ENCODE measurements around the gene BCL3. TPM values are rescaled to one million over a fixed set of nuclear protein-coding genes. Genes with fewer than 3 reads are reported as not detected.
"Not testable (repeated sequence)": the region's sequence is repeated elsewhere in the genome, so short reads cannot be mapped to it uniquely, and the experiment has no call there.

Gene BCL3
- polyA plus RNA-seq, 6 donors from 2014 or later, result 8.2 to 17.4 (median 14.1) TPM

- ATAC-seq (ENCODE audit: low read depth in 2 of 2) (no peak), DNase-seq (no peak)
- peaks cover under 1 to 10% (median 7%) of the 10 kb centered on the region in 3 donors for H3K4me1 Mint-ChIP-seq
- no peak overlapping the region for H3K4me3 Mint-ChIP-seq
- H3K36me3 Mint-ChIP-seq, result no peaks in the 10 kb centered on the region
- H3K9me3 Mint-ChIP-seq, result no peaks in the 10 kb centered on the region
- no peak overlapping the region for H3K27ac Mint-ChIP-seq
- H3K27me3 Mint-ChIP-seq, result peaks cover 1 to 20% (median 5%) of the 10 kb centered on the region in 3 donors
Observed at GRCh38 chr19:44779150-44779549, 30.6 kb downstream of the BCL3 start.

GRCh38 chr19:44781694-44782093 lies 33.2 kb downstream of the BCL3 start:
- H3K9me3 Mint-ChIP-seq; DNase-seq; H3K36me3 Mint-ChIP-seq; H3K4me3 Mint-ChIP-seq; H3K27ac Mint-ChIP-seq; ATAC-seq (ENCODE audit: low read depth in 2 of 2): not testable (repeated sequence)
- Mint-ChIP-seq H3K27me3 (peaks cover 3 to 22% (median 5%) of the 10 kb centered on the region in 3 donors), H3K4me1 (peaks cover 6 to 16% (median 13%) of the 10 kb centered on the region in 3 donors)

DNA sequence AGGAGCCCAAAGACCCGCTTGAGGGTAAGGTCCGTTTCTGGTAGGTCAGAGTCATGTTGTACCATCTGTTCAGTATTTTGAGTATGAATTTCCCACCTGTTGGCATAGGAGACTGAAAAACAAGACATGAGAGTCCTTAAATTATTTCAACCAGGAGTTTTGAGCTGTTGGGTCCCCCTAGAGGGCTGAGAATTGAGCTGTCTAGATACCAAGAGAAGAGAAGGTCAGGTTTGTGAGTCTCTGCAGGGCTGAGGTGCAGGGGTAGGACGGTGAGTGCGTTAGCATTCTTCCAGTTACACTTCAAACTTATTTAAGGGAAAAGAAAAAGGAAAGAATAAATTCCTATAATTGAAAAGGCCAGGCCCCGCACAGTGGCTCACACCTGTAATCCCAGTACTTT lies 34.2 kb downstream of the BCL3 start:
- H3K9me3 Mint-ChIP-seq, result no peaks in the 10 kb centered on the region
- no peak overlapping the region for H3K4me3 Mint-ChIP-seq
- H3K27ac Mint-ChIP-seq, result peak overlapping the region in 1 of 6 donors; percentile 39
- peaks cover 3 to 22% (median 5%) of the 10 kb centered on the region in 3 donors for H3K27me3 Mint-ChIP-seq
- ATAC-seq (ENCODE audit: low read depth in 2 of 2), result no peak
- no peak for DNase-seq
- peaks cover 6 to 16% (median 13%) of the 10 kb centered on the region in 3 donors for H3K4me1 Mint-ChIP-seq
- H3K36me3 Mint-ChIP-seq, result no peaks in the 10 kb centered on the region

DNA sequence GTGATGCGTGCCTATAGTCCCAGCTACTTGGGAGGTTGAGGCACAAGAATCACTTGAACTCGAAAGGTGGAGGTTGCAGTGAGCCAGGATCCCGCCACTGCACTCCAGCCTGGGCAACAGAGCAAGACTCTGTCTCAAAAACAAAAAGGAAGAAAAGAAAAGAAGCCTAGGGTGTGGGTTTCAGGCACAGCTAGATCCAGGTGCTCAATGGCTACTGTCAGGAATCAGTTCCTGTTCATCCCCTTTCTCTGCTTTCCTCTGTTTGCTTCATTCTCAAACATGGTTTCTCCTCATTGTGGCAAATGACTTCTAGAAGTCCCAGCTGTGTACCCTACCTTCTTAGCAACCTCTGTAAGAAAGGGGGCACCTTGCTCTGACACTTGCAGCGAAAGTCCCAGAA lies 35.0 kb downstream of the BCL3 start:
- Mint-ChIP-seq H3K36me3 (no peaks in the 10 kb centered on the region), H3K4me1 (peaks cover 6 to 16% (median 13%) of the 10 kb centered on the region in 3 donors), H3K9me3 (no peaks in the 10 kb centered on the region), H3K27ac (no peak overlapping the region), H3K27me3 (peaks cover 3 to 22% (median 5%) of the 10 kb centered on the region in 3 donors), H3K4me3 (peak overlapping the region in 1 of 8 donors; percentile 29)
- ATAC-seq (ENCODE audit: low read depth in 2 of 2) (no peak), DNase-seq (no peak)

GRCh38 chr19:44785271-44785670 lies 36.8 kb downstream of the BCL3 start:
- Mint-ChIP-seq H3K36me3 (no peaks in the 10 kb centered on the region), H3K27ac (no peak overlapping the region), H3K4me3 (no peak overlapping the region), H3K27me3 (peaks cover 0 to 15% (median 3%) of the 10 kb centered on the region in 3 donors), H3K9me3 (no peaks in the 10 kb centered on the region), H3K4me1 (peaks cover 6 to 13% (median 12%) of the 10 kb centered on the region in 3 donors)
- DNase-seq (no peak), ATAC-seq (ENCODE audit: low read depth in 2 of 2) (no peak)

DNA sequence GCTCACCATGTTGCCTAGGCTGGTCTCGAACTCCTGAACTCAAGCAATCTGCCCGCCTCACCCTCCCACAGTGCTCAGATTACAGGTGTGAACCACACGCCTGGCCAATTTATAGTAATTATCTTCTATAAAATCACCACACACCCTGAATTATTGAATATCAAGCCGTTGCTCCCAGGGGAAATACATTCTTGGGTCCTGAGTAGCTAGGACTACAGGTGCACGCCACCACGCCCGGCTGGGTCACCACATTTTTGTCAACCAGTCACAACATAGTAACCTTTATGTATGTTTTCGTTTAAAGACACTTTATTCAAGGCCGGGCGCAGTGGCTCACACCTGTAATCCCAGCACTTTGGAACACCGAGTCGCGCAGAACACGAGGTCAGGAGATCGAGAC lies 37.5 kb downstream of the BCL3 start:
- Mint-ChIP-seq H3K36me3 (no peaks in the 10 kb centered on the region), H3K27me3 (peaks cover 0 to 15% (median 3%) of the 10 kb centered on the region in 3 donors), H3K9me3 (no peaks in the 10 kb centered on the region), H3K27ac (no peak overlapping the region), H3K4me3 (no peak overlapping the region), H3K4me1 (peaks cover 6 to 13% (median 12%) of the 10 kb centered on the region in 3 donors)
- no peak for ATAC-seq (ENCODE audit: low read depth in 2 of 2)
- DNase-seq, result no peak

DNA sequence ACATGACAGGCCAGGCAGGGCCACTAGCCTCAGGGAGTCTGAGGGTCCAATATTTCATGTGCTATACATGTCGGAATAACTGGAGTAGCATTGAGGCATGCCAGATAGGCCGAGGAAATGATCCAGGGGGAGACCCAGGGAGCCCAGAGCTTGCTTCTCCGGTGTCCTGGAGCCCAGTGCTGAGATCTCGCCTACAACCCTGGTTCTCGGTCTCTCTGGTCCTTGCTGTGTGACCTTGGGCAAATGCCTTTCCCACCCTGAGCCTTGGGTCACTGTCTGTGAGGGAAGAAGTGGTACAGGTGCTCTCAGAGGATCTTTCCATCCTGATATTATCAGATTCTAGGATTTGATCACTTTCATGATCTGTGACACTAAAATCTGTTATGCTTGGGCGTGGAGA lies 40.5 kb downstream of the BCL3 start:
- Mint-ChIP-seq H3K36me3 (no peaks in the 10 kb centered on the region), H3K4me3 (no peak overlapping the region), H3K4me1 (peaks cover 10 to 15% (median 15%) of the 10 kb centered on the region in 3 donors), H3K9me3 (no peaks in the 10 kb centered on the region), H3K27me3 (peaks cover 0 to 4% (median 3%) of the 10 kb centered on the region in 3 donors), H3K27ac (peak overlapping the region in 1 of 6 donors; percentile 86)
- ATAC-seq (ENCODE audit: low read depth in 2 of 2) (no peak), DNase-seq (no peak)

DNA sequence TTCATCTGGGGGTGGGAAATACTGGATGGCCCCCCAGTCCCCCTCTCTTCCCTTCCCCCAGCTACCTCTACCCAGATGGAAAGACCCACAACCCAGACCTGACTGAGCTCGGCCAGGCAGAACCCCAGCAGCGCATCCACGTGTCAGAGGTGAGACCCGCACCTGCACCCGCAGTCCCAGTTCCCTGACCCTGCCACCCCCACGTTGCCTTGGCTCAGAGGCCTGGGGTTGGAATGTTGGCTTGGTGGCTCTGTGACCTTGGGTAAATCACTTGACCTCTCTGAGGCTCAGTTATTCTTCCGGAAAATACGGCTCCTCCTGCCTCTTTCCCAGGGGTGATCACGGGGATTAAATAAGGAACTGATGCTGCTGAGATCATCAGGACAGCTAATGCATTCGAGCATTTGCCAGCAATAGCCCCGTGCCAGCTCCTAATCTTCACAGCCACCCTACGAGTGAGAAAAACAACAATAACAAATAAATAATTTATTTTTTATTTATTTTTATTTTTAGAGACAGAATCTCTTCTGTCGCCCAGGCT lies 41.5 kb downstream of the BCL3 start:
- no peak for ATAC-seq (ENCODE audit: low read depth in 2 of 2)
- H3K9me3 Mint-ChIP-seq, result no peaks in the 10 kb centered on the region
- no peak overlapping the region for H3K27ac Mint-ChIP-seq
- H3K4me3 Mint-ChIP-seq, result no peak overlapping the region
- H3K27me3 Mint-ChIP-seq, result no peaks in the 10 kb centered on the region
- peaks cover 4 to 8% (median 8%) of the 10 kb centered on the region in 3 donors for H3K4me1 Mint-ChIP-seq
- DNase-seq, result no peak
- no peaks in the 10 kb centered on the region for H3K36me3 Mint-ChIP-seq

DNA sequence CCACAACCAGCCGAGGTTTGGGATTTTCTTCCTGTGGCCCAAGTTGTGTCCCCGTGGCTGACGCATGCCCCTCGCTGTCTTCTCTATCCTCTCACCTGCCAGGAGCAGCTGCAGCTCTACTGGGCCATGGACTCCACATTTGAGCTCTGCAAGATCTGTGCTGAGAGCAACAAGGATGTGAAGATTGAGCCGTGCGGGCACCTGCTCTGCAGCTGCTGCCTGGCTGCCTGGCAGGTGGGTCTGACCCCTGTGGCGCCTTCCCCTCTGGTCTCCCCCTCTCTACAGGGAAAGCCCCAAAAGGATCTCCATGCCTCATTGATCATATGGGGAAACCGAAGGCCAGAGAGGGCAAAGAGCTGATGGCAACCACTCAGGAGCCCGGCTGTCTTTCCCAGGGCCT lies 43.8 kb downstream of the BCL3 start:
- Mint-ChIP-seq H3K36me3 (no peaks in the 10 kb centered on the region), H3K27ac (peak overlapping the region in 3 of 6 donors; percentile 20 to 56 (median 27)), H3K4me1 (peaks cover 17 to 30% (median 20%) of the 10 kb centered on the region in 3 donors), H3K27me3 (no peaks in the 10 kb centered on the region), H3K4me3 (no peak overlapping the region), H3K9me3 (no peaks in the 10 kb centered on the region)
- ATAC-seq (ENCODE audit: low read depth in 2 of 2) (peak; percentile 76 to 84), DNase-seq (no peak)

GRCh38 chr19:44794610-44795009 lies 46.1 kb downstream of the BCL3 start:
- H3K27ac Mint-ChIP-seq, result peak overlapping the region in 1 of 6 donors; percentile 15
- ATAC-seq (ENCODE audit: low read depth in 2 of 2) (no peak), DNase-seq (no peak)
- no peaks in the 10 kb centered on the region for H3K27me3 Mint-ChIP-seq
- H3K9me3 Mint-ChIP-seq, result no peaks in the 10 kb centered on the region
- H3K4me1 Mint-ChIP-seq, result peaks cover 19 to 33% (median 24%) of the 10 kb centered on the region in 3 donors
- peak overlapping the region in 2 of 8 donors; percentile 10 to 59 for H3K4me3 Mint-ChIP-seq
- H3K36me3 Mint-ChIP-seq, result no peaks in the 10 kb centered on the region

DNA sequence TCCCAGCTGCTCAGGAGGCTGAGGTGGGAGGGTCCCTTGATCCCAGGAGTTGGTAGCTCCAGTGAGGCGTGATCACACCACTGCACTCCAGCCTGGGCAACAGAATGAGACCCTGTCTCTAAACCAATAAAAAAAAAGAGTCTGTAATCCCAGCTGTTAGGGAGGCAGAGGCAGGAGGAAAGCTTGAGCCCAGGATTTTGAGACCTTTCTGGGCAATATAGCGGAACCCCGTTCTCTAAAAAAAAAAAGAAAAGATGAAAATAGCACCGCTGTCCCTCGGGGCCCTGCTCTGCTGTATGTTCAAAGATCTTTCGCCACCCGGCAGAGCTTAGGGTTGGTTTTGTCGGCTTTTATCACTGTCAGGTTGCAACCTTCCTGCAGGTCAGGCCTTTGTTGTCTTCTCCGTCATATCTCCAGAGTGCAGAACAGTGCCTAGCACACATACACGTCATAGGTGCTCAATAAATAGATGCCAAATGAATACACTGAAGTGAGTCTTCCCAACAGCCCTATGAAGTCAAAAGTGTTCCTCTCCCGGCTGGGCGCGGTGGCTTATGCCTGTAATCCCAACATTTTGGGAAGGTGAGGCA lies 47.0 kb downstream of the BCL3 start:
- no peaks in the 10 kb centered on the region for H3K9me3 Mint-ChIP-seq
- peaks cover 25 to 35% (median 28%) of the 10 kb centered on the region in 3 donors for H3K4me1 Mint-ChIP-seq
- no peaks in the 10 kb centered on the region for H3K36me3 Mint-ChIP-seq
- peak overlapping the region in 6 of 8 donors; percentile 30 to 85 (median 75) for H3K4me3 Mint-ChIP-seq
- no peaks in the 10 kb centered on the region for H3K27me3 Mint-ChIP-seq
- peak overlapping the region in 4 of 6 donors; percentile 12 to 83 (median 46) for H3K27ac Mint-ChIP-seq
- DNase-seq (no peak), ATAC-seq (ENCODE audit: low read depth in 2 of 2) (peak in 1 of 2 donors; percentile 22)

DNA sequence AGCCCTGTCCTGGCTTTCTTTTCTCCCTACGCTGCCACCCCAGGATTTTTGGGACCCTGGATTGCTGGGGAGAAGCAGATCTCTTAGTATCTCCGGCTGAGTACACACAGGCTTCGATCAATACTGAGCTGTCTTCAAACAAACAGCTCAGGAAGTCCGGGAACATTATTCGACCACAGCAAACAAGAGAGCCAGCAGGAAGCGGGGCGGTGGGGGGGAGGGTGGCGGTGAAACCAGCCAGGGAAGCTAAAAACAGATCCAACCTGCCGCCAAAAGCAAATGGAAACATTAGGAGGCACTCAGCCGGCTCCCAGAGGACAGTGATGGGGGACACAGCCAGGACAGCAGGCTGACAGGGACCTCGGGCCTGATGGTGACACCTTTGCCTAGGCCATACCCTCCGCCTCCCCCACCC lies 48.2 kb downstream of the BCL3 start:
- no peaks in the 10 kb centered on the region for H3K36me3 Mint-ChIP-seq
- peak overlapping the region in 5 of 8 donors; percentile 30 to 82 (median 74) for H3K4me3 Mint-ChIP-seq
- no peak for ATAC-seq (ENCODE audit: low read depth in 2 of 2)
- H3K27me3 Mint-ChIP-seq, result no peaks in the 10 kb centered on the region
- no peaks in the 10 kb centered on the region for H3K9me3 Mint-ChIP-seq
- H3K4me1 Mint-ChIP-seq, result peaks cover 26 to 35% (median 28%) of the 10 kb centered on the region in 3 donors
- peak overlapping the region in 1 of 6 donors; percentile 68 for H3K27ac Mint-ChIP-seq
- no peak for DNase-seq

GRCh38 chr19:44799627-44800346 lies 51.3 kb downstream of the BCL3 start:
- Mint-ChIP-seq H3K36me3 (no peaks in the 10 kb centered on the region), H3K9me3 (peaks cover 0 to 3% (median 0%) of the 10 kb centered on the region in 7 donors), H3K4me1 (peaks cover 20 to 28% (median 23%) of the 10 kb centered on the region in 3 donors), H3K27ac (peak overlapping the region in 4 of 6 donors; percentile 37 to 69 (median 52)), H3K4me3 (peak overlapping the region in 2 of 8 donors; percentile 57 to 68), H3K27me3 (peaks cover 0 to 13% (median 7%) of the 10 kb centered on the region in 3 donors)
- ATAC-seq (ENCODE audit: low read depth in 2 of 2) (no peak), DNase-seq (no peak)

Data from naive B cell (primary cell).